Ascending aorta (tissue), 2 donors: Measurements from ENCODE around the gene HAPLN1. TPM values are rescaled to one million over a fixed set of nuclear protein-coding genes. Genes with fewer than 3 reads are reported as not detected.
"Not testable (repeated sequence)": the region's sequence is repeated elsewhere in the genome, so short reads cannot be mapped to it uniquely, and the experiment has no call there.

Experiments
- DNase-seq, 2 donors: peaks; one replicate each; pipeline ENCODE4 v3.0.0-alpha.2; 2019; ENCODE audit warnings: low spot score in 2 of 2
- H3K27ac ChIP-seq, 2 donors: fragments of 200-600 bp; sonication (generic); one replicate each; pipeline ENCODE4 v1.5.1; 2016 to 2017; ENCODE audit warnings: mild to moderate bottlenecking in 1 of 2
- H3K27me3 ChIP-seq: fragments of 200-600 bp; sonication (generic); one replicate; pipeline ENCODE4 v1.5.1; 2017
- H3K36me3 ChIP-seq, 2 donors: fragments of 200-600 bp; sonication (generic); one replicate each; pipeline ENCODE4 v1.5.1; 2016
- H3K4me1 ChIP-seq, 2 donors: fragments of 200-600 bp; sonication (generic); one replicate each; pipeline ENCODE4 v1.5.1; 2016 to 2017; ENCODE audit warnings: mild to moderate bottlenecking in 1 of 2
- H3K4me3 ChIP-seq, 2 donors: fragments of 200-600 bp; sonication (generic); one replicate each; pipeline ENCODE4 v1.5.1; 2016 to 2017; ENCODE audit warnings: mild to moderate bottlenecking in 1 of 2
- H3K9me3 ChIP-seq, 2 donors: fragments of 200-600 bp; sonication (generic); one replicate each; pipeline ENCODE4 v1.5.1; 2016
- intact Hi-C: fragments of 100-400 bp; cut with DNase I; formaldehyde crosslinking; loops from one replicate; pipeline ENCODE4 v1.15.1; 2023
- total RNA-seq: library from RNA; depleted of rRNA; stranded (reverse); fragments of >200 nt; gene quantifications from one replicate; pipeline ENCODE4 v1.1.0, GENCODE V29; 2016
- TF ChIP-seq, protein P1 (sequence below), 3 experiments: fragments of 200-600 bp in 2 of 3; fragments of 450-650 bp in 1 of 3; sonication (generic) in 2 of 3; IDR thresholded peaks; one replicate each; pipeline ENCODE4 v1.5.1; 2016 to 2019; ENCODE audit warnings: antibody characterized with exemption in 3 of 3, mild to moderate bottlenecking in 1 of 3, moderate library complexity in 1 of 3

The HAPLN1 gene
- total RNA-seq, 1 donor from 2014 or later, result 2.0 TPM

DNA sequence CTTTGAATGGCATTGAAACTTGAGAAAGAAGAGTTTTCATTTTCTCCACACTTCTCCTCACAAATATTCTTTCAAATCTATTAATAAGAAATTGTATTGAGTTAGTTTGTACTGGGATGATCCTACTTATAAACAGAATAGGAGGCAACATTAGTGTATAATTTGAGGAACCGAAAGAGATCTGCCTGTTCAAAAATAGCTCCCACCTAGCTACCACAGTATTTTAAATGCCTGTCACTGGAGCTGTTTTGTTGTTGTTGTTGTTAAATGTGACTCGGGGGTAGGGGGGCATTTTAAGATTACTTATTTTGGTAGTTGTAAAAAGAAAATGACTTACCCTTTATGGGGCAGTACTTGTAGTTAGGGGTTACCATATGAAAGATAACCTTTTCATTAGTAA is 20.1 kb upstream of the HAPLN1 start:
- Histone ChIP-seq H3K27ac (no peak overlapping the region), H3K36me3 (no peaks in the 10 kb centered on the region), H3K4me1 (no peaks in the 10 kb centered on the region), H3K4me3 (no peak overlapping the region), H3K27me3 (no peaks in the 10 kb centered on the region), H3K9me3 (no peaks in the 10 kb centered on the region)
- TF ChIP-seq, protein P1, sequence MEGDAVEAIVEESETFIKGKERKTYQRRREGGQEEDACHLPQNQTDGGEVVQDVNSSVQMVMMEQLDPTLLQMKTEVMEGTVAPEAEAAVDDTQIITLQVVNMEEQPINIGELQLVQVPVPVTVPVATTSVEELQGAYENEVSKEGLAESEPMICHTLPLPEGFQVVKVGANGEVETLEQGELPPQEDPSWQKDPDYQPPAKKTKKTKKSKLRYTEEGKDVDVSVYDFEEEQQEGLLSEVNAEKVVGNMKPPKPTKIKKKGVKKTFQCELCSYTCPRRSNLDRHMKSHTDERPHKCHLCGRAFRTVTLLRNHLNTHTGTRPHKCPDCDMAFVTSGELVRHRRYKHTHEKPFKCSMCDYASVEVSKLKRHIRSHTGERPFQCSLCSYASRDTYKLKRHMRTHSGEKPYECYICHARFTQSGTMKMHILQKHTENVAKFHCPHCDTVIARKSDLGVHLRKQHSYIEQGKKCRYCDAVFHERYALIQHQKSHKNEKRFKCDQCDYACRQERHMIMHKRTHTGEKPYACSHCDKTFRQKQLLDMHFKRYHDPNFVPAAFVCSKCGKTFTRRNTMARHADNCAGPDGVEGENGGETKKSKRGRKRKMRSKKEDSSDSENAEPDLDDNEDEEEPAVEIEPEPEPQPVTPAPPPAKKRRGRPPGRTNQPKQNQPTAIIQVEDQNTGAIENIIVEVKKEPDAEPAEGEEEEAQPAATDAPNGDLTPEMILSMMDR (IDR thresholded peaks at IDR 0.05), result no peak
- intact Hi-C loops, result no loop called here
- DNase-seq, result no peak

DNA sequence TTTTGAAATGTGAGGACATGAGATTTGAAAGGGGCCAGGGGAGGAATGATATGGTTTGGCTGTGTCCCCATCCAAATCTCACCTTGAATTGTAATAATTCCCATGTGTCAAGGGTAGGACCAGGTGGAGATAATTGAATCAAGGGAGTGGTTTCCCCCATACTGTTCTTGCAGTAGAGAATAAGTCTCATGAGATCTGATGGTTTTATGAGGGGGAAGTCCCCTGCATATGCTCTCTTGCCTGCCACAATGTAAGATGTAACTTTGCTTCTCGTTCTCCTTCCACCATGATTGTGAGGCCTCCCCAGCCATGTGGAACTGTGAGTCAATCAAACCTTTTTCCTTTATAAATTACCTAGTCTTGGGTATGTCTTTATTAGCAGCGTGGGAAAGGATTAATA is 15.5 kb upstream of the HAPLN1 start:
- DNase-seq, H3K27me3 ChIP-seq, H3K36me3 ChIP-seq, H3K27ac ChIP-seq, H3K4me3 ChIP-seq, intact Hi-C loops, H3K9me3 ChIP-seq, H3K4me1 ChIP-seq: not testable (repeated sequence)

- H3K27me3 ChIP-seq, intact Hi-C loops, H3K4me1 ChIP-seq, DNase-seq, H3K9me3 ChIP-seq, H3K36me3 ChIP-seq, H3K27ac ChIP-seq, H3K4me3 ChIP-seq: not testable (repeated sequence)
Observed at GRCh38 chr5:83735058-83735457, 14.4 kb upstream of the HAPLN1 start.

DNA sequence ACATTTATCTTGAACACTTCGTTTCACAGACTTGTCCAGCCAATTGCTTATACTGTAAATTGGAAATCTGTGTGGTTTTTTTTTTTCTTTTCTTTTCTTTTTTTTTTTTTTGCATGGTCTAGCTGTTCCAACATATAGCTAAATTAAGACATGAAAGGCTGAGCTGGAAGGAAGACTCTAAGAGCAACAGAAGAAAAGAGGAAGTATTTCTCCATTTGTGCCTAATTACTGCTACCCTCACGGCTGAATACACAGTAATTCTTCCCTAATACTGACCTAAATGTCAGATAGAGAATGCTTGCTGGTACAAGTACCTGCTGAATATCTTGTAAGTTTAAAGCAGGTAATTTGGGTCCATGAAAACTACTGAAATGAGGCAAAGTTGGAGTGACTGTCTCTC is 11.0 kb upstream of the HAPLN1 start:
- H3K27ac ChIP-seq, result no peak overlapping the region
- no peak overlapping the region for H3K4me3 ChIP-seq
- H3K27me3 ChIP-seq, result no peaks in the 10 kb centered on the region
- no peak for DNase-seq
- no peaks in the 10 kb centered on the region for H3K4me1 ChIP-seq
- TF ChIP-seq, protein P1 (IDR thresholded peaks at IDR 0.05), result no peak
- intact Hi-C loops, result no loop called here
- H3K9me3 ChIP-seq, result no peaks in the 10 kb centered on the region
- H3K36me3 ChIP-seq, result no peaks in the 10 kb centered on the region

DNA sequence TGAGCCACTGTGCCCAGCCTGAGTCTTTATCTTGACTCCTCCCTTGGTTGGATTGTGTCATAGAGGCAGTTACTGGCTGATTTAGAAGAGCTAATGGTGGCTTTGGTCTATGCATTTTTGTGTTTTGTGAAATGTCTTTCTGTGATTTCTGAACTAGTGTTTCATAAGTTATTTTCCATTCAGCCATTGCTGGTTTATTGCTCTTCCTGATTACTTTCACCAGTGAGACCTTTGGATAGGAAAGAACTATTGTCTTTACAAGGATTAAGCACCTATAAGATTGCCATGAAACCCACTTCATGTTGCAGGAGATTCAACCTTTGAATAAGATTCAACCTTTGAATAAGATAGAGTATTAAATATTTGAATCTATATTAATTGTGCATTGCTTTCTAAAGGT is 8.7 kb upstream of the HAPLN1 start:
- intact Hi-C loops, result loop anchor here (5.0 to 10.0 kb wide), 2 partner anchors 198 to 1385 kb away; no protein-coding TSS in a partner anchor
- no peak overlapping the region for H3K4me3 ChIP-seq

GRCh38 chr5:83726912-83727311 is 6.3 kb upstream of the HAPLN1 start:
- Histone ChIP-seq H3K4me3 (no peak overlapping the region), H3K4me1 (no peaks in the 10 kb centered on the region), H3K9me3 (no peaks in the 10 kb centered on the region), H3K36me3 (no peaks in the 10 kb centered on the region), H3K27ac (no peak overlapping the region), H3K27me3 (no peaks in the 10 kb centered on the region)
- TF ChIP-seq, protein P1 (IDR thresholded peaks at IDR 0.05), result no peak
- no peak for DNase-seq
- intact Hi-C loops, result loop anchor here (5.0 to 10.0 kb wide), 2 partner anchors 200 to 1382 kb away; no protein-coding TSS in a partner anchor

More for the DNA sequence above, 8.7 kb upstream of the HAPLN1 start:
- Histone ChIP-seq H3K27me3 (no peaks in the 10 kb centered on the region), H3K9me3 (no peaks in the 10 kb centered on the region), H3K4me1 (no peaks in the 10 kb centered on the region), H3K36me3 (no peaks in the 10 kb centered on the region), H3K27ac (no peak overlapping the region)
- DNase-seq, result no peak
- TF ChIP-seq, protein P1 (IDR thresholded peaks at IDR 0.05), result no peak

DNA sequence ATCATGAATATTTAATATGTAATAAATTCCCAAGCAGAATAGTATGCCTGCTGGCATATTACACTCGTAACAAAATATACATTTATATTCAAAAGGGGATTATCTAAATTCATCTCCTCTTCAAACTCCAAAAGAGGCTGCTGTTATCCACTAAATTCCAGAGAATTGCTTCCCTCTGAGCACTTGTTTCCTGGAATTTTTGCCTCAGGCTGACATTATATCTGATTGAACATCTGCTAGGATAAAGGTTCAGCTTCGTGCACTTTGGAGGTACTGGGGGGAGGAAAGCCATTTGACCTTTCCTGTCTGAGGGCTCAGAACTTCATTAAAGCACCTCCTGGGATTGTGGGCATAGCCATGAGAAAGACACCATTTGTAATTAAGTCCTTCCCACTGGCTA is 4.3 kb upstream of the HAPLN1 start:
- Histone ChIP-seq H3K4me3 (no peak overlapping the region), H3K36me3 (no peaks in the 10 kb centered on the region), H3K27me3 (no peaks in the 10 kb centered on the region), H3K4me1 (no peaks in the 10 kb centered on the region), H3K27ac (no peak overlapping the region), H3K9me3 (no peaks in the 10 kb centered on the region)
- intact Hi-C loops, result loop anchor here (5.0 to 10.0 kb wide), 6 partner anchors 102 to 1380 kb away; partner anchors contain the start of gene EDIL3
- DNase-seq, result no peak
- TF ChIP-seq, protein P1 (IDR thresholded peaks at IDR 0.05), result no peak
